GM18511 (cell line): ENCODE results near the gene ALG1L2.
"Not testable (repeated sequence)": the region's sequence is repeated elsewhere in the genome, so short reads cannot be mapped to it uniquely, and the experiment has no call there.

Experiments
- ATAC-seq: cut with Tn5 transposase; IDR thresholded peaks from one replicate; pipeline ENCODE4 v1.9.1; 2021; ENCODE audit warnings: mild to moderate bottlenecking, moderate library complexity; ENCODE audit not compliant: unreplicated experiment

ALG1L2 gene

DNA sequence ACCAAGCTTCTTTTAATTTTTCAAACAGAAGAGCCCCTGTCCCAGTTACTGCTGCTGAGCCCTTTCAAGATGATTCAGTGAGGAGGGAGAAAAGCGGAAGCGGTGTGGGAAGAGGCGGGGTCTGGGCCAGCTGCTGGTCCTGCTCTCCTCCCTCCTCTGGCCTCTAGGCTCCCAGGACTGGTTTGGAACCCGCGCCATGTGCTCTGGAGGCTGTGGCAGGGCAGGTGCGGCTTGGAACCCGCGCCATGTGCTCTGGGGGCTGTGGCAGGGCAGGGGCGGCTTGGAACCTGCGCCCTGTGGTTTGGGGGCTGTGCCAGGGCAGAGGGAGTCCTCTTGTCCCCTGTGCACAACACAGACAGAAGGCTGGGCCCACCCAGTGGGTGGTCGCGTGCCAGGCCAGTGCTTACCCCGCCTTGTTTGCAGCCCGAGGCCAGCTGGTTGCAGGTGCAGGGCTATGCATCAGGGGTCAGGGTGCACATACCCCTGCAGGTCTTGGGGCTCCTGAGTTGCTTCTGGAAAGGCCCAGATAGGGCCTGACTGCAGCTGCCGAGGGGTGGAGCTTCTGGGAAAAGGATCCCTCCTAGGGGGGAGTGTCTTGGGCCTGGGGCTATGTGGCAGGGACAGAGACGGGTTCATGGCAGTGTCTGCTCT is 12.2 kb downstream of the ALG1L2 start:
- ATAC-seq = no peak

DNA sequence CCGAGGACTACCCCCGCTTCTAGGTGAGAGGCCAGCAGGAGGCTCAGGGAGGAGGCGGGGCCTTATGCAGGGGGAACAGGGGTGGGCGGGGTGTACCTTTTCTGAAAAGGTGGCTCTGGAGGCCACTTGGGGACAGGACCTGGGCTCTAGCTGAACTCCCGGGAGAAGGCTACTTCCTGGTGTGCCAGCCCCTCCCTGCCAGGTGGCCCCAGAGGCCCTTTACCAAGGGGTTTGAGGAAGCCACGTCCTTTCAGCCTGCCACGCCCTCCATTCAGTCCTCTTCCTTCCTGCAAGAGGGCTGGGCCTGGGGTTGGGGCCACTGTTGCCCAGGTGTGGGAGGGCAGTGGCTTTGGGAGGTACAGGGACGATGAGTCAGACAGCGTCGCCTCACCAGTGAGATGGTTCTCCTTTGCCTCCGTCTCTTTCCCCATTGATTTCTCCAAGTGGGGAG is 12.9 kb downstream of the ALG1L2 start:
- ATAC-seq = not testable (repeated sequence)

DNA sequence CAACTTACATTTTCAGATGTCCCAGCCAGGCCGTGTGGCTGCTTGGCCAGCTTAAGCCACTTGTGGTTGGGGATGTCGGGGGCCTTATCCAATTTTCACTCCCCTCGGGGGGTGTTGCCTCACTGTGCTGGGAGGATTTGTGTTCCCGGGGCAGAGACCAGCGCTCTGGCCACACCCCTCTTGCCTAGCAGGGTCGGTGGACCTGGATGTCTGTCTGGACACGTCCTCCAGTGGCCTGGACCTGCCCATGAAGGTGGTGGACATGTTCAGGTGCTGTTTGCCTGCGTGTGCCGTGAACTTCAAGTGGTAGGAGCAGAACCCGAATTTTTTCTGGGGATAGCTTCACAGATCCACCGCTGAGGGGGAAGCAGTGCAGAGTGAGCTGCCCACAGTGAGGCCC is 14.2 kb downstream of the ALG1L2 start:
- ATAC-seq = not testable (repeated sequence)

DNA sequence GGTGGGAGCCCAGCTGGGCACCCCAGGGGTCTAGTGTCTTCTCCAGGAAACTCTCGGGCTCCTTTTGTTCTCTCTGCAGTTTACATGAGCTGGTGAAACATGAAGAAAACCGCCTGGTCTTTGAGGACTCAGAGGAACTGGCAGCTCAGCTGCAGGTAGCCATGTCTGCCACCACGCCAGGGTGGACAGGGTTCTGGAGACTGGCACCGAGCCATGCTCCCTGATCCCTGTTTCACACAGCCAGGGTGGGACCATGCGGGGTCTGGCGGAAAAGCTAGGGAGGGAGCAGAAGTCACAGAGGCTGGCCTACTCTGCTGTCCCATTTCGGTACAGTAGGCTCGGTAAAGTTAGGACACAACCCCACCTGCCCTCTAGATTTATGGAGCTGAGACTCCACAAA is 15.5 kb downstream of the ALG1L2 start:
- ATAC-seq = not testable (repeated sequence)

DNA sequence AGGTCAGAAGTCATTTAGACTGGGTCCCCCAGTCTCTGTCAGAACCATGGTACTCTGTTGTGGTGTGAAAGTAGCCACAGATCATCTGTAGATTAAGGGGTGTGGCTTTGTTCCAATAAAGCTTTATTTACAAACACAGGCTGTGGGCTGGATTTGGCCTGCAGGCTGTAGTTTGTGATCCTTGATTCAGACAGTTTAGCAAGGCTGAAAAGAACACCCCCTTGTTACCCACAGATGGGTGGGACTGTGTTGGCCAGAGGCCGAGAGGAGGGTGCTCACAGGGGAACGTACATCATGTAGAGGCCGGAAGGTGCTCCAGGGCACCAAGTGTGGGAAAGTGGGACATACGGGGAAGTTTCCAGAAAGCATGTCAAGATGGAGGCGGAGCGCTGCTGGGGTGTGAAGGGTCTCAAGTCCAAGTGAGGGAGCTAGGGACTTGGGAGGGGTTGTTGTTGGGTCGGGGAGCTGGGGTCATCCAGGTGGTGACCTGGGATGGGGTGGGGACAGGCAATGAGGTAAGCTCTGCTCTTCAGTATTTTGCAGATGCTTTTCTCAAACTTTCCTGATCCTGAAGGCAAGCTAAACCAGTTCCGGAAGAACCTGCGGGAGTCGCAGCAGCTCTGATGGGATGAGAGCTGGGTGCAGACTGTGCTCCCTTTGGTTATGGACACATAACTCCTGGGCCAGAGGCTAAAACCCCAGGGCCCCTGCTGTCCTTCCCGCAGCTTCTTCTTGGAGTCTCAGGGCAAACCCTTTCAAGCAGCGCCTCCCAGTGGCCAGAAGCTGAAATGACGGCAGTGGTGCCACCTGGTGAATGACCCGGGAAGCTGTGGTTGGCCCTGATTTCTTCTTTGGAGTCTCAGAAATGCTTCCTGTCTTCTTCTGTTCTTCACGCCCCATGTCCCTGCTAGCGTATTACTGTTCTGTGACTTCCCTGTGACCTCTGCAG is 16.3 kb downstream of the ALG1L2 start:
- ATAC-seq = not testable (repeated sequence)

DNA sequence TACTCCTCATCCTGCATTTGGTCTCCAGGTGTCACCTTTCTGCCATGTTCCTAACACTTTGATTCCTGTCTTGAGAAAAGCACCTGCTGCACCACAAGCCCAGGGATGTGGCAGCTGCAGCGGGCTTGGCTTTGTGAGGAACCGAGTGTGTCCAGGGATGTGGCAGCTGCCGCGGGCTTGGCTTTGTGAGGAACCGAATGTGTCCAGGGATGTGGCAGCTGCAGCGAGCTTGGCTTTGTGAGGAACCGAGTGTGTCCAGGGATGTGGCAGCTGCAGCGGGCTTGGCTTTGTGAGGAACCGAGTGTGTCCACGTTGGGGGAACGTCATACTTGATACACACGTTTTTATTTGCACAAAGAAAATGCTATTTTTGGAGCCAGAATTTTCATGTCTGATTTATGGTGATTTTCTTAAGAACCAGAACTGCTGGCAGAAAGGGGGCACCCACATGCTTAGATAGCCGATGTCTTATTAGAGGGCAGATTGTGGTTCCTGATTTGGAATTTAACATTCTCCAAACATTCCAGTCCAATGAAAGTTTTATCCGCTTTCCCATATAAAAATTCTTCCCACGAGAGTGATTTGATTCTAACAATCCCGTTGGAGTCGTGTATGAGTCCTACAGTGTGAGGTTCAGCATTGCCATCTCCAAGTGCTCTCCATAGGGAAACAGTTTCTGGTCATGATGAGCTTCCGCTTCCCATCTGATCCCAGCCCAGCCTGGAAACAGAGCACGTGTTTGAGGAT is 17.2 kb downstream of the ALG1L2 start:
- not testable (repeated sequence) for ATAC-seq

DNA sequence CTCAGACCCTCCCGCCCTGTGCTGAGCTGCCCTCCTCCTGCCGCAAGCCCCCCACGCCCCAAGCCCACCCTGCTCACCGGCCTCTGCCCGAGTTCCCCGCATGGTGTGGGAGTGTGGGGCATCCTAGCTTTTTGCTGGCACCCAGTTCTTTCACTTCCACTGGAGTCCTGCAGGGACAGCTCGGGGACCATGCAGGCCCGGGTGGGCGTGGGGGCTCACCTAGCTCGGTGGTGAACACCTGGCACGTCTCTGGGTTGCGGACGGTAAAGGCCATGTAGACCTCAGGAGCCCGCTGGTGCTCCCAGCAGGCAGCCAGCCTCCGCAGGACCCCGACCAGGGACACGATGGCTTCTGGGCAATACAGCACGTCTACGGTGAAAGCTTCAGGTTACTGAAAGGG is 20.9 kb downstream of the ALG1L2 start:
- not testable (repeated sequence) for ATAC-seq

DNA sequence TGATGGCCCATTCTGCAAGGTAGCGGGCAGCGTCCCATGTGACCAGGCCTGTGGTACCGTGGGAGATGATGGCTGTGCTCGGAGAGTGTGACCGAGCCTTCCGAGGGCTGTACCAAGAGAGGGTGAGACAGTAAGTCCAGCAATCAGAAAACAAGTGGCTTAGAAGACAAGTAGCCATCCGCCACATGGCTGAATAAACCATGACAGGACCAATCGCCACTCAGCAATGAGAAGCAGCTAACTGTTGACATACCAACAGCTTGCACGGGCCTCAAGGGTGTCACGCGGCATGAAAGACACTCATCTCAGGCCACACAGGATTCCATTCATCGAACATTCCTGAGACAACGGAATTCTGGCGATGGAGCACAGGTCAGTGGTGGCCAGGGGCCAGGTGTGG is 22.6 kb downstream of the ALG1L2 start:
- not testable (repeated sequence) for ATAC-seq

DNA sequence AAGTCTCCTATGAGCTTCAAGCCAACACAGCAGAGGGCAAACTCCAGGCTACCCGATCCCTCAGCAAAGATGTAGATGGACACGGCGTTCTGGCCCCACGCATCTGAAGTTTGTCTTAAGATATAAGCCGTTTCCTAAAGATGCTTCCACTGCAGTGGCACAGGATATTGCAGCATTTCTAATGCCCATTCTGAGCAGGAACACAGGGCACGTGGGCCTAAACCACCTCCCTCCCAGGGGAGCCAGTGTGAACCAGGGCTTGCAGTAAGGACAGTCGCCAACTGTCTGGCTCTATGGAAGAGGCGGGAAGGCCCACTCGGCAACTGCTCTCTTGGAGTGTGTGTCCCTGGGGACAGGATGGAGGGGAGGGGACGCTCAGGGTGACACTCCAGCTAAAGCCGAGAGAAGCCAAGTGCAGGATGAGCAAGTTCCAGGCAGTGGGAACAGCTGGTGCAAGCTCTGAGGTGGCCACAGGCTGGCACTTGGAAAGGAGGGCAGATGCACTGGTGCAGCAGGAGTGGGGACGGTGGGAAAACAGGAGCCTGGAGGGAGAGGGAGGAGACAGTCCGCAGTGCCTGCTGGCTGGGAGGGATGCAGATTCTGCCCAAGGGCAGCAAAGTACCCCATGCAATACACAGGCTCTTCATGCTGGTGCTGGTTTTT is 25.8 kb downstream of the ALG1L2 start:
- ATAC-seq = not testable (repeated sequence)

DNA sequence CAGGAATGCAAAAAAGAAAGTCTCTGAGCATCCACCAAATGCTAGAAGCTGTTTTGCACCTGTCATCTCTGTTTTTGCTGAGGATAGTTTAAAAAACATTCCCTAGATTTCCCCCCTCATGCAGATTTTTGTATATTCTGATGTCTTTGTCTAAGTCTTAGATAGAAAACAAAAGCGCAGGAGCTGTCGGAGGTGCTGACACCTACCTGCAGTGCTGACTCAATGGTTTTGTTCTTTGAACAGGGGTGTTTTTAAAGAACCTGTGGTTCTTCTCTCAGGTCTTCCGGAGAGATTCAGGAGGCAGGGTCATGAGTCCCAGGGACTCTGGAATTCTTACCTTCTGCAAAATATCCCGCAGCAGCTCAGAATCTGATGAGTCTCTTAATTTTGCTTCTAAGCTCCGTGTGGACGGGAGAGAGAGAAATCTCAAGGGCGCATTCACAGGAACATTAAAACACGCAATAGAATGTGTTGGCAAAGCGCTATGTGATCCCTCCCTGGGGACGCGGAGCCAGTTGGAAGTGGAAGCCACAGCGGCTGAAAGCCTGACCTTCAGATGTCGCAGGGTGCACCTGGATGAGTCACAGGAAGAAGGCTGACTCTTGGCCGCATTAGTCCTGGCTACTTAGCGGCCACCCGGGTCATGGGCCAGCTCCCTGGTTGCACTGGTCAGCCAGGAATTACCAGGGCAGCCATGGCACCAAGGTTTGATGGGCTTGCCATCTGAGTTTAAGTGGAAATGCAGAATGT is 27.4 kb downstream of the ALG1L2 start:
- ATAC-seq = not testable (repeated sequence)

DNA sequence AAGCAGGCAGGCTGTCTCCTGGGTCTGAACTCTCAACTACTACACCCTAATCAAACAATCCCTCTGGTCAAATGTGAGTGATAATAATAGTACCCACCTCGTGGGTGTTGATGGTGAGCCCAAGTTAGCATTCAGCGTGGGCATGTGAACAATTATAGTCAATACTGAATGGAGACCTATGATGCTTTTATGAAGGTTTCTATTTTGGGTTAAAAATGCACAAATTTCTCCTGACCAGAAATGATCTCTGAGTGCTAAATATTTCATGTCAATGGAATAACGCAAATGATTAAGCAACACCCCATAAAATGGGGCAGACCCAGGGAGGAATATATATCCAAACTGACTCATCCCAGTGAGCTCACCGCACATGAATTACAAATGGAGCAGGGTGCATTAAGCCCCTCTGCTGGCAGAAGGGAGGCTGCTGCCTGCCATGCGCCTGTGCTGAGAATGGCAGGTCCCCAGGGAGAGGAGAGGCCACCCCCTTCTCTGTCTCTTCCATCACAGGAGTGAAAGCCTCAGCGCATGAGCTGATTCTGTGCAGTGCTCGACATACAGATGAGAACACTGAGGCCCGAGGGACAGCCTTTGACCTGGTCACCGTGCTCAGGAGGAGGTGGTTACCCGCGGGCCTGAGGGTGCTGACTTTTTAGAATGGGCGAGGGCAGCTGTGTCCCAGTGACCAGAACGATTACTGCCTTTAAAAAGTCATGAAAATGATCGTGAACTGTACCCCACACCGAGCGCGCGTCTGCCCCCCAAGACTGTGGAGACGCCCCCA is 28.9 kb downstream of the ALG1L2 start:
- not testable (repeated sequence) for ATAC-seq

DNA sequence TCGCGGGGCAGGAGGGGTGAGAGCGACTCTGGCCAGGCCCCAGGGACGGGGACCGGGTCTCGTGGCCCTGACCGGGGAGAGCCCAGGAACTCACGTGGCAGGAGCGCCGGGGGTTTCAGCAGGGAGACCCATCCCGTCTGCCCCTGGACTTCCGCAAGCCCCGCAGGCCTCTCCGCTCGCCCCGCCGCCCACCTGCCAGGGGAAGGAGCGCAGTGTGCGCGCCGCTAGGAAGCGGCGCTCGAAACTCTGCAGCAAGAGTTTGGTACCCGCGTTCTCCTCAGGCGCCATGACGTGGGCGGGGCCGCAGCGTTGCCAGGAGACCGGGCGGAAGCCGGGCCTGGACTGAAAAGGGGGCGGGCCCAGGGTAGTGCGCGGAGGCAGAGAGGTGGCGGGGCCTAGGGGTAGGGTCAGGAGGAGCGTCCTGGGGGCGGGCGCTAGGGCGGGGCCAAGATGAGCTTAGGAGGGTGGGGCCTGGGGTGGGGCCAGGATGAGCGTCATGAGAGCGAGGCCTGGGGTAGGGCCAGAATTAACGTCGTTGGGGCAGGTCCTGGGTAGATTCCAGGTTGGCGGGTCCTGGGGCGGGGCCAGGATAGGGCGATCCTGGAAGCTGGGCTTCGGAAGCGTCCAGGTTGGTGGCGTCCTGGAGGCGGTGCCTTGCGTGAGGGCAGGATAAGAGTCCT is 29.7 kb downstream of the ALG1L2 start:
- ATAC-seq = peak; percentile 100

DNA sequence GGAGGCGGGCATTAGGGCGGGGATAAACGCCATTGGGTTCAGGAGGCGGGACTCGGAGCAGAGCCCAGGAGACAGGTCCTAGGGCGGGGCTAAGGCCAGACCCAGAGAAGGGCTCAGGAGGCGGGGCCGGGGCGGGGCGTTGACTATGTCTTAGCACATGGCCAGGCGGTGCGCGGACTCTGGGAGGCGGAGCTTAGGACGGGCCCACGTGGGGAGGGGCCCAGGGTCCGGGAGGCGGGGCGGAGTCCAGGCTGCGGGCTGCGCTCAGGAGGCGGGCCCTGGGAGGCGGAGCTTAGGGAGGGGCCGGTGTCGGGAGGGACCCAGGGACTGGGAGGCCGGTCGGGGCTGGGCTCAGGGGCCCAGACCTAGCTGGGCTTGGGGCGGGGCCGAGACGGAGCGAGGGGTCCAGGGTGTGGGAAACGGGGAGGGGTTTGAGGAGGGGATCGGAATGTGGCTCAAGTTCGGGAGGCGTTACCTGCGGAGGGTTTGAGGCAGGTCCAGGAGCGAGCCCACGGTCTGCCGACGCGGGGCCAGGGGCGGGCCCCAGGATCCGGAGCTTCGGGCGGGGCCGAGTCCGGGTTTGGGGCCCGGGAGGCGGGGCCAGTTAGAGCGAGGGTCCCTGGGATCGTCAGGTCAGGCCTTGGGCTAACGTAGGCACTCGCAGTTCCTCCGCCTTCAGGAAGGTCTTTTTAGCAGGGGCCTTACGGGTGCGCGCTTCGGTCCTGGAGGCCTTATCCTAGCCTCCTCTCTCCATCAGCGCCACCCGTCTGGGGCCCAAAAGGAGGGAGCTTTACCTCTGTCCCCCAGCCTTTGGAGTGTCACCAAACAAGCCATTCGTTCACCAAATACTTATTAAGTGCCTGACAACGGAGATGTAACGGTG is 30.5 kb downstream of the ALG1L2 start:
- peak; percentile 68 for ATAC-seq

DNA sequence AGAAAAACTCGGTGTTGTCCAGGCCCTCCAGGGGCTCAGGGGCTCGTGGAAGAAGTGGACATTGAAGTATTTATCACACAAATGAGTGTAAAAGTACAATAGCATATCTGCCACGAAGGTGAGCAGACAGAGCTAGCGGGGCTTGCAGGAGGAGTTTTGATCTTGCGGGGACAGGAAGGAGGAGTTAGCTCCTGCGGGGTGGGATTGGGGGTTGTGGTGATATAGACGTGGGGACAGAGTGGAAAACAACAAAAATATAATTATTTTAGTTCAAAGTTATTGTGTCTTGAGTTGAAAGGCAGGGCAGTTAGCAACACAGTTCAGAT is 31.1 kb downstream of the ALG1L2 start:
- not testable (repeated sequence) for ATAC-seq

DNA sequence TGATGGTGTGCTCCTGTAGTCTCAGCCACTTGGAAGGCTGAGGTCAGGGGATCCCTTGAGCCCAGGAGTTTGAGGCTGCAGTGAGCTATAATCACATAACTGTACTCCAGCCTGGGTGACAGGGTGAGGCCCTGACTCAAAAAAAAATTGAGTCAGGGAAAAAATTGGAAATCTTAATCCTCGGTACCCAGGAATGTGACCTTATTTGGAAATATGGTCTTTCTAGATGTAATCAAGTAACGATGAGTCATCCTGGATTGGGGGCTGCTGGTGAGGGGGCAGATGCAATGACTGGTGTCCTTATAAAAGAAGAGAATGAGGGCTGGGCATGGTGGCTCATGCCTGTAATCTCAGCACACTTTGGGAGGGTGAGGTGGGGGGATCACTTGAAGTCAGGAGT is 33.8 kb downstream of the ALG1L2 start:
- not testable (repeated sequence) for ATAC-seq

DNA sequence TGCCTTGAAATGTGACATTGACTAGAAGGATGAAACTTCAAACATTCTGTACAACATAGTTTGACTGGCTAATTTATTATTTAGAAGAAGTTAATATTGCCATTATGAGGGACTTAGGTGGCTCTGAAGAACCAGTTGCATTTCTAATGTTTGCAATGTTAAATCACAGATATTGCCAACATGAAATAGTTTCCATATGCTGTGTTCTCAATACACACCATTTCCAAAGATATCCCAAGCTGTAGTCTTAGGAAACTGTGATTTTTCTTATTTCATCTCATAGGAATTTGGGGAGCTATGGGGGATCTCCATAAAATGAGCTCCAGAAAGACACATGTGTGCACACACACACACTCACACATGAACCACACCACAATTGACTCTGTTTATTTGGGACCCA is 36.3 kb downstream of the ALG1L2 start:
- no peak for ATAC-seq

DNA sequence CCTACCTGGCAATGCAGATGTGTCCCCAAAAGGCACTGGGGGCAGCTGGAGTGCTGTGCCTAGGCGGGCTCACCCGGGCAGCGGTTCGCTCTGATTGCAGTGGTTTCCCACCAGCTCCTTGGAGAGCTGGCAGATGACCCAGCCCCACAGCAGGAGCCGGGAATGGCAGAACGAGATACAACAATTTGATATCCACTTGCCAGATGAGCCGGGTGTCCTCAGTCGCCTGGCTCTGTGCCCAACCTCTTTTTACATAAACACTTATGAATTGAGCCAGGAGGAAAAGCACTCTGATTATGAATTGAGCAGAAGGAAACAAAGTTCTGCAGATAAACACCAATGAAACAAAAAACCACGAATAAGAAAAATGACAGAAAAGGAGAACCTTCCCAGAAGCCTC is 38.2 kb downstream of the ALG1L2 start:
- not testable (repeated sequence) for ATAC-seq

DNA sequence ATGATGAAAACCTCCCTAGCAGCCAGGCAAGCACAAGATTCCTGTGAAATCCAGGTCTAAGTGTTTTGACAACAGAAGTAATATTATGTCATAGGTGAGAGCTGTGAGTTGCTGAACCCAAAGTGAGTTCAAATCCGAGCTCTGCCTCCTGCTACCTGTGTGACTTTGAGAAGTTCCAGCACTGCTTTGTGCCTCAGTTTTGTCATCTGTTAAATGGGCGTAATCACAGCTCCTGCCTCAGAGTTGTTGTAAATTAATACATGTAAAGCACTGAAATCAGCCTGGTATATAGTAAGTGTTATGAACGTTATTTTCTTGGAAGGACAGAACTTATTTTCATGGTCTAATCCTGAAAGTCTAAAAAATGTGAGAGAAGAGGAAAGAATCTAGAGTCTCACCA is 38.7 kb downstream of the ALG1L2 start:
- not testable (repeated sequence) for ATAC-seq
